Liver (tissue), 3 donors: ENCODE measurements around the gene PRR16.
A peak's percentile ranks its signal among the peaks of the same experiment; 100 is the strongest.

Experiments used
- CTCF ChIP-seq: fragments of 150-350 bp; IDR thresholded peaks from 2 replicates; pipeline ENCODE4 v1.5.1; 2017; ENCODE audit warnings: improper control_type of control experiment, low read depth, low read length; ENCODE audit not compliant: missing input control
- GABPA ChIP-seq, 2 donors: IDR thresholded peaks in 1 of 2; conservative IDR thresholded peaks in 1 of 2; 2 replicates each; pipeline ENCODE4 v1.6.1; 2016; ENCODE audit warnings: antibody characterized with exemption in 2 of 2, mild to moderate bottlenecking in 1 of 2, moderate library complexity in 1 of 2
- REST ChIP-seq: IDR thresholded peaks from 2 replicates; pipeline ENCODE4 v1.6.1; 2016; ENCODE audit warnings: antibody characterized with exemption, mild to moderate bottlenecking
- TAF1 ChIP-seq: conservative IDR thresholded peaks from 2 replicates; pipeline ENCODE4 v1.6.1; 2016; ENCODE audit warnings: antibody characterized with exemption, mild to moderate bottlenecking
- donor health status: healthy.
- donor health status: healthy.

GRCh38 chr5:120457839-120458507, 6.1 kb upstream of the PRR16 start:
- peak; percentile 56 for TF ChIP-seq CTCF
- TF ChIP-seq TAF1, result no peak
- TF ChIP-seq GABPA (IDR thresholded peaks at IDR 0.05 in 1 of 2, conservative IDR thresholded peaks at IDR 0.05 in 1 of 2), result no peak
- no peak for TF ChIP-seq REST
